AG09309 (cell line): Measurements from ENCODE around the gene COL5A3.

Source experiments
- DNase-seq: peaks from one replicate; pipeline ENCODE4 v3.0.0-alpha.2; 2010; ENCODE audit warnings: low read depth
- H3K4me3 ChIP-seq: 2 replicates; pipeline ENCODE4 v1.5.1; 2011; ENCODE audit warnings: mild to moderate bottlenecking, low read depth, low read length, moderate library complexity; ENCODE audit not compliant: control insufficient read depth
- TF ChIP-seq, protein P1 (sequence below): IDR thresholded peaks from 2 replicates; pipeline ENCODE4 v1.5.1; 2011; ENCODE audit warnings: mild to moderate bottlenecking, low read depth, low read length, inconsistent platforms; ENCODE audit not compliant: insufficient read depth, control insufficient read depth; ENCODE audit errors: missing control alignments

The COL5A3 gene

DNA sequence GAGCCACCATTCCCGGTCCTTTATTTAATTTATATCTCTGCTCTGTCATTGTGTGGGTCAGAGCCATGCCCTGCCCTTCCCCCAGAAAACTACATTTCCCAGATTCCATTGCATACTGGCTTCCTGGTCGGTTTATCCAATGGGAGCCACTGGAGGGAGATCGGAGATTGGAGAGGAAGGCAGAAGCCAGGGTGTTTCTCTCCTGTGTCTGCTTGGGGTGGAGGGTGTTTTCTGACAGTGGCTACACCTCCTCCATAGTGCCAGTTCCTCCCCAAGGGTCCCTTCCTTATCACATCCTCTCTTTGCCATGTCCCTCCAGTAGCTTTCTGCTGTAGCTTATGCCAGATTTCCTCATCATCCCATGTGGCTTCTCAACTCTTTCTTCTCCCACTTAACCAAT, 93.0 kb downstream of the COL5A3 start:
- TF ChIP-seq, protein P1, sequence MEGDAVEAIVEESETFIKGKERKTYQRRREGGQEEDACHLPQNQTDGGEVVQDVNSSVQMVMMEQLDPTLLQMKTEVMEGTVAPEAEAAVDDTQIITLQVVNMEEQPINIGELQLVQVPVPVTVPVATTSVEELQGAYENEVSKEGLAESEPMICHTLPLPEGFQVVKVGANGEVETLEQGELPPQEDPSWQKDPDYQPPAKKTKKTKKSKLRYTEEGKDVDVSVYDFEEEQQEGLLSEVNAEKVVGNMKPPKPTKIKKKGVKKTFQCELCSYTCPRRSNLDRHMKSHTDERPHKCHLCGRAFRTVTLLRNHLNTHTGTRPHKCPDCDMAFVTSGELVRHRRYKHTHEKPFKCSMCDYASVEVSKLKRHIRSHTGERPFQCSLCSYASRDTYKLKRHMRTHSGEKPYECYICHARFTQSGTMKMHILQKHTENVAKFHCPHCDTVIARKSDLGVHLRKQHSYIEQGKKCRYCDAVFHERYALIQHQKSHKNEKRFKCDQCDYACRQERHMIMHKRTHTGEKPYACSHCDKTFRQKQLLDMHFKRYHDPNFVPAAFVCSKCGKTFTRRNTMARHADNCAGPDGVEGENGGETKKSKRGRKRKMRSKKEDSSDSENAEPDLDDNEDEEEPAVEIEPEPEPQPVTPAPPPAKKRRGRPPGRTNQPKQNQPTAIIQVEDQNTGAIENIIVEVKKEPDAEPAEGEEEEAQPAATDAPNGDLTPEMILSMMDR, result no peak
- DNase-seq, result no peak
- H3K4me3 ChIP-seq, result no peak overlapping the region

DNA sequence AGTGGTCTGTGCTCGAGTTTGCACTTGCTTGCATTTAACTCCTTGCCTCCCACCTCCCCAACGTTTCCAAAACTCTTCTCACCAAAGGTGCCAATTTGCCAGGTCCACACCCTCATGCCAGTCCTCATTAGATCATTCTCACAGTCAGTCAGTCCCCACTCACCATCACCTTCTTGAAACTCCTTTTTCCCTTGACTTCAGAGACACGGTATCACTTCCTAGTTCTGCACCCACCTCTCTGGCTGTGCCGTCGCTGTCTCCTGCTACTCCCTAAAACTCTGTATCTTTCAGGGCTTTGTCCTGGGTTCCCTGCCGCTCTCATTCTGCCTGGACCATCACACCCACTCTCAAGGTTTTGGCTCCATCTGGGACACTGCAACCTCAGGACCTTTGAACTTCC, 93.6 kb downstream of the COL5A3 start:
- no peak overlapping the region for H3K4me3 ChIP-seq

DNA sequence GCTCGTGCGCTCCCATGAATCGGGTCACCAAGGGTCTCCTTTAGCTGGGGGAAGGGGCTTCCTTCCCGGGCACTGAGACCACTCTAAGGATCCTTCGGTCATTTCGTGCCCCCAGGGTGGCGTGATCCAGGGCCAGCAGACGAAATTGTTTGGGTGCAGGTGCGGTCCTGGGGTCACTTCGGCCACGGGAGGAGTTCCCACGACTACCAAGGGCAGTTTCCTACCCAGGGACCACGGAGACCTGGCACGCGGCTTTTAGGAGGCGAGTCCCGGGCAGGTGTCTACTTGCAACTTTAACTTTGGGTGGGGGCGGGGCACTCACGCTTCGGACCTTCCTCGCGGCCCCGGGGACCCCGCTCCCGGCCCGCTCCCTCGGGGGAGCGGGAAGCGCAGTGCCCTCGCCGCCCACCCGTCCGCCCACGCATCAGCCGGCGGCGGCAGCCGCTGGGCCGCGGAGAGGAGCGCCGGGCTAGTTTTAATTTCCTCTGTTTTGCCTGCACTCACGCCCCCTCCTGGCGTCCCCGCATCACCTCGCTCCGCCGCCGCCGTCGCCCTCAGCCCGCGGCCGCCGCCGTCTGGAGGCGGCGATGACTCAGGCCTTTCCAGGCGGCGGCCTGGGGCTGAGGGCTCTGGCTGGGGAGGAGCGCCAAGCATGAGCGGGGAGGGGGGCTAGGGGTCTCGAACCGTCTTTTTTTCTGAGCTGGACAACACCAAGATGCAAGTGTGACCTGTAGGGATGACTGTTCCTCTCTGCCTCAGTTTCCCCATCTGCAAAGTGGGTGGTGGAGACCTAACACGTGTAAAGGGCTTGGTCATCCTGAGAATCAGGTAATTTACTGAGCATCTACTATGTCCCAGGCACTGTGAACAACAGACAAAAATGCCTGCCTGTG, 95.7 kb downstream of the COL5A3 start:
- peak overlapping the region; percentile 46 for H3K4me3 ChIP-seq
- DNase-seq, result no peak
- TF ChIP-seq, protein P1, result peak; percentile 43

More for the DNA sequence above, 93.6 kb downstream of the COL5A3 start:
- DNase-seq, result no peak
- TF ChIP-seq, protein P1, result no peak

DNA sequence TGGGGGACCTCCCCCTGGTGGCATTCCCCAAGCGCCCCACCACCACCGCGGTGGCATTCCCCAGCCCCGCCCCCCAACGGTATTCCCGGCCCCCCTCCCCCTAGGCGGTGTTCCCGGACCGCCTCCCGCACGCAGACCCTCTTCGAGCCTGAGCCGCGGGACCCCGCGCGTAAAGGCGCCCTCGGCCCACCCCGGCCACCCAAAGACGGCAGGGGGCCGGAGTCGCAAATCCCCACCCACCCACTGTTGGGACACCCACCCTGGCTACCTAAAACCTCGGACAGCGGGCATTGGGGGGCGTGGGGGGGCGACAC, 96.3 kb downstream of the COL5A3 start:
- TF ChIP-seq, protein P1, result no peak
- H3K4me3 ChIP-seq, result peak overlapping the region; percentile 46
- DNase-seq, result no peak

DNA sequence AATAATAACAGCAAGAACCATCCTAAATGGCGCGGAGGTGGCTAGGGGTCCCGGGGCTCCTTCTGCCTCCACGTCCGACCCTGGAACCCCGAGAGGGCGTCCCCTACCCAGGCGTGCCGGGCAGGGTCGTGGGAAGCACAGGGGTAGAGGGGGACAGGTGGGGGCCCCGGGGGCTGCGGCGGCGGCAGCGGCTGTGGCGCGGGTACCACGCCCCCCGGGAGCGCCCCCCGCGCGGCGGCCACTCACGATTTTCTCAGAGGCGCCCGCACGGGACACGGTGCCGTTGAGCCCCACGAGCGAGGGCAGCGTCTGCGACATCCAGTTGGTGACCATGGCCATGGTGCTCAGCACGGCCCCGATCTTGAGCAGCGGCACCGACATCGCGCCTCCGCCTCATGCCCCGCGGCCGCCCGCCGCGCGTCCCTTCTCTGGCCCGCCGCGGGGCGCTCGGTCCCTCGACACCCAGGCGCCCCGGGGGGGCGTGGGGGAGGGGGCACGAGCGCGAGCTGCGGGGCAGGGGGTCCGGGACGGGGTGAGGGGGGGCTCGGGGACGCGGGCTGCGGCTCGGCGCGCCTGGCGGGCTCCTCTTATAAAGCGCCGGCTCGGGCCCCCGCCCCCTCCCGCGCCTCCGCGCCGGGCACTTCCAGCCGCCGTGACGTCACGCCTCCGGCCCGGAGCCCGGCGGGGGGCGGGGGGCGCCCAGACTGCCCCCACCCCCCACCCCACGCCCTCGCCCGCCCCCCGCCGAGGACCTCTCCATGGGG, 96.9 kb downstream of the COL5A3 start:
- no peak for DNase-seq
- H3K4me3 ChIP-seq, result peak overlapping the region; percentile 46
- TF ChIP-seq, protein P1, result no peak

DNA sequence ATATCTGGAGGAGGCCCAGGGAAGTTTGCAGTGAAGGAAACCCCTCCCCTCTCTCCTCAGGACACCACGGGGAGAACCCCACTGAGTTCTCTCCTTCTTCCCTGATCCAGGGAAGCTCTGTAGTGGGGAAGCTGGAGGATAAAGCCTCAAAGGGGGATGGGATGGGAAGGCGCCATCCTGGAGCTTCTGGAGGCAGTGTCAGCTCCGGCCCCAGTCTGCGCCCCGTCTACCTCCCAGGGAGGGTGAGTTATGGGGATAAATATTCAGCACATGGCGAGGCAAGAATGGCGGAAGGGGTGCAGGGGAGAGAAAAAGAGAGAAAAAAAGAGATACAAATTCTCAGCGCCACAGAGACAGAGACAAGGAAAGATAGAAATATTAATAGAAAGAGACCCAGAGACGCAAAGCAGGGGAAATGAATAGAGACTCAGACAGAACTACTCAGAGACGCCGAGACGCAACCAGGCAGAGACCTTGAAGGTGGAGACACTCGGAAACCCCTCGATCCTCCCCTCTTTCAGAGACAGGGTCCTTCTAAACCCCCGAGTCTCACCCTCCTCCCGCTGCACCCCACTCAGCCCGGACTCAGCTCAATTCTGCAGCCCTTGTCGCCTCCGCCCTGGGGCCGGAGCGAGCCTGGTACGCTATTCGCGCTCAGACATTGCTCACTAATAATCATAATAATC, 97.6 kb downstream of the COL5A3 start:
- DNase-seq, result no peak
- no peak overlapping the region for H3K4me3 ChIP-seq
- TF ChIP-seq, protein P1, result no peak
